HepG2 (cell line): ENCODE results near the gene PCSK6. TPM values are rescaled to one million over a fixed set of nuclear protein-coding genes. Genes with fewer than 3 reads are reported as not detected.
A peak's percentile ranks its signal among the peaks of the same experiment; 100 is the strongest.

ENCODE experiments used
- ATAC-seq: fragments of 200-7000 bp; cut with Tn5 transposase; 3 replicates; pipeline ENCODE4 v1.9.1; 2020; ENCODE audit warnings: mild to moderate bottlenecking, moderate library complexity
- BruUV-seq: library from RNA; stranded (reverse); fragments of 400-500 nt; replicated peaks from 2 replicates; lab custom pipeline; 2021; lab: Mats Ljungman, UMichigan
- CTCF ChIA-PET: fragments of 300-600 bp; formaldehyde crosslinking; extraction: SDS; loops from one replicate; lab custom pipeline; 2021; ENCODE audit warnings: low total read pairs, inconsistent platforms, low intra/inter-chr PET ratio; lab: Yijun Ruan, JAX
- POLR2A ChIA-PET: fragments of 350-600 bp; sonication (Branson Sonifier 250); formaldehyde crosslinking; loops from one replicate; lab custom pipeline; 2020; ENCODE audit warnings: antibody characterized with exemption, inconsistent platforms; lab: Yijun Ruan, JAX
- DNase-seq: peaks from one replicate; pipeline ENCODE4 v3.0.0-alpha.2; 2015; ENCODE audit warnings: low spot score
- FAIRE-seq: peaks from 3 replicates; lab custom pipeline; 2011; peaks lifted over from hg19 to GRCh38; lab: Jason Lieb, UNC
- H2AFZ ChIP-seq: one replicate; pipeline ENCODE4 v1.6.1; 2011; ENCODE audit warnings: low read length, inconsistent platforms
- H3K27ac ChIP-seq: fragments of 300-600 bp; 3 replicates; pipeline ENCODE4 v1.8.0; 2011; ENCODE audit warnings: mixed run types, mild to moderate bottlenecking, mixed read lengths, low read length, inconsistent platforms; ENCODE audit not compliant: insufficient read depth; ENCODE audit errors: extremely low read length
- H3K27me3 ChIP-seq, 2 experiments: fragments of 200-600 bp in 1 of 2; 2 replicates in 1 of 2; 3 replicates in 1 of 2; pipeline versions ENCODE4 v1.6.0 to v1.8.0; 2011; ENCODE audit warnings: low read length in 2 of 2, mild to moderate bottlenecking in 2 of 2, moderate library complexity in 2 of 2, inconsistent platforms in 1 of 2; ENCODE audit not compliant: insufficient read depth in 2 of 2, control insufficient read depth in 1 of 2
- H3K36me3 ChIP-seq, 2 experiments: fragments of 200-600 bp in 1 of 2; replicated peaks in 1 of 2; 2 replicates in 1 of 2; 3 replicates in 1 of 2; pipeline versions ENCODE4 v1.5.1 to v1.8.0; 2011; ENCODE audit warnings: low read length in 2 of 2, inconsistent platforms in 1 of 2; ENCODE audit not compliant: insufficient read depth in 2 of 2, control insufficient read depth in 1 of 2
- H3K4me1 ChIP-seq: 2 replicates; pipeline ENCODE4 v1.5.1; 2012; ENCODE audit warnings: low read length, inconsistent platforms; ENCODE audit not compliant: insufficient read depth
- H3K4me2 ChIP-seq: 2 replicates; pipeline ENCODE4 v1.6.0; 2011; ENCODE audit warnings: low read depth, low read length, inconsistent platforms
- H3K4me3 ChIP-seq, 3 experiments: fragments of 200-600 bp in 1 of 3; sonication (generic), shearing (Covaris generic) in 1 of 3; replicated peaks in 1 of 3; 2 replicates each; pipeline ENCODE4 v1.5.1; 2011 to 2016; ENCODE audit warnings: low read length in 3 of 3, inconsistent platforms in 2 of 3, low read depth in 2 of 3, mild to moderate bottlenecking in 2 of 3, control low read depth in 1 of 3, mixed read lengths in 1 of 3; ENCODE audit not compliant: insufficient read depth in 1 of 3
- H3K79me2 ChIP-seq: one replicate; pipeline ENCODE4 v1.6.1; 2011; ENCODE audit warnings: low read length, inconsistent platforms; ENCODE audit not compliant: insufficient read depth
- H3K9ac ChIP-seq: 2 replicates; pipeline ENCODE4 v1.6.0; 2011; ENCODE audit warnings: mild to moderate bottlenecking, low read depth, low read length, inconsistent platforms; ENCODE audit not compliant: insufficient read depth
- H3K9me3 ChIP-seq: 2 replicates; pipeline ENCODE4 v1.5.1; 2012; ENCODE audit warnings: mild to moderate bottlenecking, low read length
- H4K20me1 ChIP-seq: 2 replicates; pipeline ENCODE4 v1.6.0; 2011; ENCODE audit warnings: inconsistent platforms, mild to moderate bottlenecking, low read length, moderate library complexity; ENCODE audit not compliant: insufficient read depth
- CREM ChIP-seq, 2 experiments: sonication (generic) in 1 of 2; formaldehyde crosslinking in 1 of 2; IDR thresholded peaks; 2 replicates each; pipeline versions ENCODE4 v1.4.0 to v1.6.1; 2016 to 2020; ENCODE audit warnings: antibody characterized with exemption in 1 of 2, mild to moderate bottlenecking in 1 of 2, missing genetic modification reagents in 1 of 2
- POLR2A ChIP-seq, 2 experiments: IDR thresholded peaks; 2 replicates each; pipeline ENCODE4 v1.6.1; 2011; ENCODE audit warnings: low read depth in 2 of 2, low read length in 2 of 2, mild to moderate bottlenecking in 1 of 2, moderate library complexity in 1 of 2; ENCODE audit not compliant: insufficient read depth in 1 of 2
- ZNF556 ChIP-seq: sonication (generic); formaldehyde crosslinking; IDR thresholded peaks from 2 replicates; pipeline ENCODE4 v1.4.0; 2020; ENCODE audit warnings: mild to moderate bottlenecking, missing genetic modification reagents, borderline replicate concordance
- ZNF577 ChIP-seq: sonication (generic); formaldehyde crosslinking; IDR thresholded peaks from 2 replicates; pipeline ENCODE4 v1.4.0; 2020; ENCODE audit warnings: mild to moderate bottlenecking, low read depth, missing genetic modification reagents, borderline replicate concordance
- ZNF687 ChIP-seq: sonication (generic); formaldehyde crosslinking; IDR thresholded peaks from 2 replicates; pipeline ENCODE4 v1.5.1; 2020; ENCODE audit warnings: mild to moderate bottlenecking, missing genetic modification reagents, moderate library complexity
- WGBS: methylation state at CpG from one replicate; pipeline ENCODE4 v1.1.6; 2017; ENCODE audit warnings: low lambda C conversion rate; 5-methylcytosine and 5-hydroxymethylcytosine counted together
- in situ Hi-C: cut with HindIII; loops from 2 replicates; pipeline ENCODE4 v1.10.0; 2017; ENCODE audit warnings: low pct_unique_long_range_greater_than_20kb; ENCODE audit not compliant: extremely low pct_ligation_motif_present
- intact Hi-C: fragments of 100-400 bp; cut with micrococcal nuclease; formaldehyde crosslinking; loops from one replicate; pipeline ENCODE4 v1.10.0; 2022; ENCODE audit not compliant: unreplicated experiment
- polyA plus RNA-seq, 8 experiments: library from polyadenylated mRNA; depleted of rRNA in 3 of 8; stranded (reverse) in 7 of 8; unstranded in 1 of 8; fragments of >200 nt; fragmentation: Illumina TruSeq in 4 of 8; extraction: Trizol in 4 of 8; gene quantifications; 2 replicates each; pipeline versions ENCODE4 v1.2.1 to v1.2.3, GENCODE V29; 2011 to 2016; ENCODE audit warnings: low read depth in 4 of 8, missing spikeins in 1 of 8, mixed read lengths in 1 of 8; ENCODE audit not compliant: insufficient read depth in 1 of 8
- total RNA-seq, 5 experiments: library from RNA; depleted of rRNA; stranded (reverse); fragments of >200 nt; fragmentation: Illumina TruSeq; extraction: Trizol; gene quantifications; 2 replicates each; pipeline ENCODE4 v1.2.3, GENCODE V29; 2016; ENCODE audit warnings: low read depth in 1 of 5

PCSK6 gene
- total and polyA plus RNA-seq, 2 of the 13 experiments (the other 11 are each of a cell fraction or from before 2014, with no cell fraction given) = 56.5 to 155 TPM

GRCh38 chr15:101266034-101266433 lies 223.5 kb downstream of the PCSK6 start:
- peaks cover 0 to 7% of the 10 kb centered on the region in 2 experiments; a peak in 2 of 5 replicates for H3K36me3 ChIP-seq
- H3K4me1 ChIP-seq = no peaks in the 10 kb centered on the region
- no peak for FAIRE-seq
- ChIA-PET CTCF (no interaction called here), POLR2A (no interaction called here)
- 50% methylated on average over 2 of the region's 3 CpGs for WGBS
- no peak overlapping the region for H3K4me3 ChIP-seq
- H3K27ac ChIP-seq = no peak overlapping the region
- intact Hi-C loops (no loop called here), in situ Hi-C loops (loop anchor here (25.0 kb wide), 2 partner anchors 354 to 604 kb away; partner anchors contain the start of gene LRRK1)
- no peaks in the 10 kb centered on the region; the same call in 1 of the 2 replicates for H4K20me1 ChIP-seq
- BruUV-seq = no TSS peak
- no peak for DNase-seq
- peaks cover 0 to 7% of the 10 kb centered on the region in 2 experiments; a peak in 2 of 5 replicates for H3K27me3 ChIP-seq
- no peak overlapping the region for H3K9ac ChIP-seq
- no peaks in the 10 kb centered on the region for H3K9me3 ChIP-seq
- no peaks in the 10 kb centered on the region for H3K79me2 ChIP-seq
- no peak overlapping the region for H3K4me2 ChIP-seq
- ATAC-seq = no peak
- TF ChIP-seq POLR2A (IDR thresholded peaks at IDR 0.05; ENCODE audit: insufficient read depth in 1 of 2, low read depth in 2 of 2, low read length in 2 of 2) (0 out of 4 replicates have a peak, but pooled peaks of 1 of the 2 experiments have one; percentile 6), ZNF556 (no peak)
- no peak overlapping the region for H2AFZ ChIP-seq

DNA sequence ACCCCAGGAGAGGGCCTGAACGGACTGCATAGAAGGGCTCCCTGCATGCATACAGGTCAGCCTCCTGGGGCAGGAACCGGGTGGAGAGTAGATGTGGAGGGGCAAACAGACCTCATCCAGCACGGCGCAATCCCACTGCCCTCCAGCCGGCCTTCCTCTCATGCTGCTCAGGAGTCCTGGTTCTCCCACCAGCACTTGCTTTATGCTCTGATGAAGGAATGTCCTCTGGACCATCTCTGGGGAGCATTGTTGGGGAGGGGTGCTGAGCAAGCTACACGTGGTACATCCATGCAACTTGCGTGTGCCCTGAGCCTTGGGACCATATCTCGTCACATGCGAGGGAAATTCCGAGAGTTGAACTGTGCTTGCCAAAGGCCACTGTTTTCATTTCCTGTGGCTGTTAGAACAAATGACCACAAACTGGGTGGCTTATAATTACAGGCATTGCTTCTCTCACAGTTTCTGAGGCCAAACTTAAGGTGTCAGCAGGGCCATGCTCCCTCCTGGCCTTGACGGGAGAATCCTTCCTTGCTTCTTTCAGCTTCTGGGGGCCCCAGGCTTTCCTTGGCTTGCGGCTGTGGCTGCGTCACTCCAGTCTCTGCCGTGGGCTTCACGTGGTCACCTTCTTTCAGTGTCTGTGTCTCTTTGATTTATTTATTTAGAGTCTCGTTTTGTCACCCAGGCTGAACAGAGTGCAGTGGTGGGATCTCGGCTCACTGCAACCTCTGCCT lies 224.4 kb downstream of the PCSK6 start:
- BruUV-seq = no TSS peak
- H3K27ac ChIP-seq = no peak overlapping the region
- no peak for FAIRE-seq
- POLR2A ChIA-PET = no interaction called here
- H3K79me2 ChIP-seq = no peaks in the 10 kb centered on the region
- H3K9me3 ChIP-seq = no peaks in the 10 kb centered on the region
- WGBS = 61% methylated on average over 13 of the region's 17 CpGs
- no peak overlapping the region for H2AFZ ChIP-seq
- peaks cover 0 to 7% of the 10 kb centered on the region in 2 experiments; a peak in 3 of 5 replicates for H3K27me3 ChIP-seq
- no peak overlapping the region for H3K4me2 ChIP-seq
- intact Hi-C loops = no loop called here
- TF ChIP-seq ZNF577 = no peak
- no peak for TF ChIP-seq CREM (IDR thresholded peaks at IDR 0.05)
- TF ChIP-seq CREM (CRISPR knock-in tag; IDR thresholded peaks at IDR 0.05) = no peak
- TF ChIP-seq ZNF687 (CRISPR knock-in tag) = 0 out of 2 replicates have a peak, but pooled peaks have one; percentile 11
- TF ChIP-seq, all 625 proteins: peak for 1
- Histone ChIP-seq H4K20me1 (no peaks in the 10 kb centered on the region), H3K36me3 (no peaks in the 10 kb centered on the region), H3K4me1 (no peaks in the 10 kb centered on the region), H3K4me3 (no peak overlapping the region), H3K9ac (no peak overlapping the region)
- ATAC-seq (peak; percentile 48), DNase-seq (no peak)
- CTCF ChIA-PET = no interaction called here
- in situ Hi-C loops = loop anchor here (25.0 kb wide), 2 partner anchors 353 to 603 kb away; partner anchors contain the start of gene LRRK1
